Endothelial cell (in vitro differentiated cells): ENCODE measurements around the gene CMTM2. TPM values are rescaled to one million over a fixed set of nuclear protein-coding genes. Genes with fewer than 3 reads are reported as not detected.

Source experiments
- DNase-seq: peaks from one replicate; pipeline ENCODE4 v3.0.0; 2021; ENCODE audit warnings: low spot score
- H3K27ac Mint-ChIP-seq: one replicate; pipeline ENCODE4 v1.8.0; 2021; ENCODE audit warnings: mixed read lengths, inconsistent platforms; ENCODE audit not compliant: unreplicated experiment
- H3K27me3 Mint-ChIP-seq: one replicate; pipeline ENCODE4 v1.8.0; 2021; ENCODE audit warnings: mild to moderate bottlenecking, moderate library complexity, mixed read lengths, inconsistent platforms; ENCODE audit not compliant: unreplicated experiment
- H3K36me3 Mint-ChIP-seq: one replicate; pipeline ENCODE4 v1.8.0; 2021; ENCODE audit warnings: mild to moderate bottlenecking, low read depth, mixed read lengths, inconsistent platforms; ENCODE audit not compliant: unreplicated experiment
- H3K4me1 Mint-ChIP-seq: one replicate; pipeline ENCODE4 v1.8.0; 2021; ENCODE audit warnings: mild to moderate bottlenecking, mixed read lengths, inconsistent platforms; ENCODE audit not compliant: unreplicated experiment
- H3K4me3 Mint-ChIP-seq: one replicate; pipeline ENCODE4 v1.8.0; 2021; ENCODE audit warnings: mild to moderate bottlenecking, mixed read lengths, inconsistent platforms; ENCODE audit not compliant: unreplicated experiment
- H3K9me3 Mint-ChIP-seq: one replicate; pipeline ENCODE4 v1.8.0; 2021; ENCODE audit warnings: mixed read lengths, inconsistent platforms; ENCODE audit not compliant: unreplicated experiment
- CTCF ChIP-seq: fragments of 200-600 bp; sonication (generic); IDR thresholded peaks from one replicate; pipeline ENCODE4 v1.5.0; 2021; ENCODE audit warnings: antibody characterized with exemption; ENCODE audit not compliant: unreplicated experiment
- total RNA-seq: library from RNA; stranded (reverse); fragmentation: NEBNext Ultra II Directional; extraction: Animal tissue kit (Norgen Biotek cat#: 25700); gene quantifications from one replicate; pipeline ENCODE4 v1.2.1, GENCODE V29; 2021; ENCODE audit not compliant: unreplicated experiment

The CMTM2 gene
- total RNA-seq, 1 donor from 2014 or later, result 2.1 TPM

- DNase-seq, result no peak
- Mint-ChIP-seq H3K9me3 (no peaks in the 10 kb centered on the region), H3K36me3 (peaks cover 3% of the 10 kb centered on the region), H3K27ac (no peak overlapping the region), H3K4me1 (peaks cover 14% of the 10 kb centered on the region), H3K27me3 (peaks cover 2% of the 10 kb centered on the region), H3K4me3 (no peak overlapping the region)
- TF ChIP-seq CTCF, result no peak
These were observed 40.4 kb upstream of the CMTM2 start for GRCh38 chr16:66538910-66539309.

GRCh38 chr16:66539623-66540469 is 39.4 kb upstream of the CMTM2 start:
- no peak for DNase-seq
- peaks cover 2% of the 10 kb centered on the region for H3K27me3 Mint-ChIP-seq
- H3K4me3 Mint-ChIP-seq, result no peak overlapping the region
- H3K4me1 Mint-ChIP-seq, result peaks cover 17% of the 10 kb centered on the region
- H3K9me3 Mint-ChIP-seq, result no peaks in the 10 kb centered on the region
- H3K36me3 Mint-ChIP-seq, result peaks cover 3% of the 10 kb centered on the region
- no peak for TF ChIP-seq CTCF
- H3K27ac Mint-ChIP-seq, result no peak overlapping the region

GRCh38 chr16:66541388-66542355 is 37.6 kb upstream of the CMTM2 start:
- Mint-ChIP-seq H3K4me3 (no peak overlapping the region), H3K27ac (no peak overlapping the region), H3K27me3 (peaks cover 2% of the 10 kb centered on the region), H3K36me3 (peaks cover 3% of the 10 kb centered on the region), H3K9me3 (no peaks in the 10 kb centered on the region), H3K4me1 (peaks cover 17% of the 10 kb centered on the region)
- no peak for TF ChIP-seq CTCF
- no peak for DNase-seq

GRCh38 chr16:66542396-66542795 is 36.9 kb upstream of the CMTM2 start:
- TF ChIP-seq CTCF, result no peak
- H3K36me3 Mint-ChIP-seq, result peaks cover 2% of the 10 kb centered on the region
- H3K4me1 Mint-ChIP-seq, result peaks cover 16% of the 10 kb centered on the region
- no peak overlapping the region for H3K4me3 Mint-ChIP-seq
- no peak for DNase-seq
- H3K27me3 Mint-ChIP-seq, result no peaks in the 10 kb centered on the region
- no peak overlapping the region for H3K27ac Mint-ChIP-seq
- H3K9me3 Mint-ChIP-seq, result no peaks in the 10 kb centered on the region
